ENCODE data around the gene OR2A1.
"Not testable (repeated sequence)": the region's sequence is repeated elsewhere in the genome, so short reads cannot be mapped to it uniquely, and the experiment has no call there.

Gene OR2A1, protein sequence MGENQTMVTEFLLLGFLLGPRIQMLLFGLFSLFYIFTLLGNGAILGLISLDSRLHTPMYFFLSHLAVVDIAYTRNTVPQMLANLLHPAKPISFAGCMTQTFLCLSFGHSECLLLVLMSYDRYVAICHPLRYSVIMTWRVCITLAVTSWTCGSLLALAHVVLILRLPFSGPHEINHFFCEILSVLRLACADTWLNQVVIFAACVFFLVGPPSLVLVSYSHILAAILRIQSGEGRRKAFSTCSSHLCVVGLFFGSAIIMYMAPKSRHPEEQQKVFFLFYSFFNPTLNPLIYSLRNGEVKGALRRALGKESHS

DNA sequence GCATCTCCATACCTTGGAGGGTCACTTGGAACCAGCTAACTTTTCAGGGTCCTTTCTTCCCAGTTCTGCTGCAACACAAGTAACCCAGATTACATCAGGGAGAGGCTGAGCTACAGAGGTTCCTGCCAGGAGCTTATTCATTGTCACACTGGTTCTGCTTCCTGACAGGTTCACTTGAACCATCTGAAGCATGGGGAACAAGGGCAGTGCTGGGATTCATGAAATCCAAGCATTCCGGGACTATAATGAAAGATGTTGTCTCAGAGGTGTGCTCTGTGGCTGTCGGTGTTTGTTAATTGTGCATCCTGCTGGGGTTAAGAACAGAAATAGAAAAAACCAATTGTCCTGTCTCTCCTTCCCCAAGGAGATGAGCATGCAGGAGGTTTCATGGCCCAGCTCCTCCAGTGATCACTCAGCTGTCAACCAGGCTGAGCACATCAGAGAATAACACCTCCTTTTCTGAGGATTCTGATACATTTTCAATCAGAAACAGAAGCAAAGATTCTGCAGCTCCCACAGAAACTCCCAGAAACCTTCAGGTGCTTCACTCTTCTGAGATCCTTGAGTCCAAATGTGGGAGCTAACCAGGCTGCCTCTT, at the start of gene OR2A1:
Gene OR2A1 (plus strand): TSS at position 548 of the 598 bp plus-strand sequence. CDS start 5,706 bp downstream, outside the sequence.
- H3K27ac ChIP-seq; DNase-seq (ENCODE audit: low read depth, low spot score): not testable (repeated sequence)

DNA sequence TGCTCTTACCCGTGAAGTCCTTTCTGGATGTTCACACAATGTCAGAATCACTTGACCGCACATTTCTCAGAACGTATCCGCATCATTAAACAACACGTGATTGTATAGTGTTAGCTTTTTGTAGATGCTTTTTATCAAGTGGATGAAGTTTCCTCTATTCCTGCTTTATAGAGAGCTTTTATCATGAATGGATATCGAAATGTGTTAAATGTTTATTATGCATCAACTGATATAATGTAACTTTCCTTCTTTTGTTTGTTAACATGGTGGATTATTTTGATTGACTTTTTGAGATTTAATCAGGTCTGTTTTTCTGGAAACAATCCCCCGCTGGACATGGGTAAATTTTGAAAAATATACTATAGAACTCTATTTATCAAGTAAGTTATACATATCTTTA, 47.5 kb upstream of the OR2A1 start, which contains the start of gene OR2A7:
Gene OR2A7 (minus strand): TSS at position 101 of the 400 bp plus-strand sequence. CDS start 5,164 bp downstream, outside the sequence.
- H3K27ac ChIP-seq: not testable (repeated sequence)

DNA sequence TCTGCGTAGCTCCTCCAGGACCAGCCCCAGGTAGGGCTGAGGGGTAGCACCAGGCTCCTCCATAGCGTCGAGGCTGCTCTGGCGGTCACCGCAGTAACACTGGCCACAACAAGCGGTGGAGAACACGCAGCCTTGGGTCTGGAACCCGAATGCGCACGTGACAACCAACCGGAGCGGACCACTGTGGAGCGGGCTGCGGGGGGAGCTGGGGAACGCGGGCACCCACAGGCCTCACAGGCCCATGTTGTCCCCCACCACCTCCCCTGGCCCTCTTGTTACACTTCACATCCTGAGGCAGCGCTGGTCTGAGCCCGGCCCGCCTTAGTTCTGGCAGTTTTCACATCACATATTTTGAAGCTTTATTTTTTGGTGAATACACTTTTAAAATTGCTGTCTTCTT, 43.0 kb upstream of the OR2A1 start, which contains the start of gene CTAGE8:
Gene CTAGE8 (minus strand): TSS at position 101 of the 400 bp plus-strand sequence. CDS start 38 bp downstream, at position 63.
- H3K27ac ChIP-seq; DNase-seq (ENCODE audit: low read depth, low spot score): not testable (repeated sequence)

More for the DNA sequence above, 47.5 kb upstream of the OR2A1 start, which contains the start of gene OR2A7:
- DNase-seq (ENCODE audit: low read depth, low spot score): not testable (repeated sequence)

DNA sequence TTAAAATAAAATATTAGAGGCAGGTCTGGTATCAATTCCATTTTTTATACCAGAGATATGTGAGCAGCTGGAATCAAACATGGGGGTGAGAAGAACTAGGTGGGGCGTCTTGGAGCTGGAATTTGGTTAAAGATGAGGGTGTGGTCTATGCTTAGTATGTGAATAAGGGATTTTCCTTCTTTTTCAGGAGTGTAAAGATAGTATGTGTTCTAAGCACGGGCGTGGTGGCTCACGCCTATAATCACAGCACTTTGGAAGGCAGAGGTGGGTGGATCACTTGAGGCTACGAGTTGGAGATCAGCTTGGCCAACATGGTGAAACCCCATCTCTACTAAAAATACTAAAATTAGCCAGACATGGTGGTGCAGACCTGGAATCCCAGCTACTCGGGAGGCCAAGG, 36.9 kb upstream of the OR2A1 start:
- H3K27ac ChIP-seq; DNase-seq (ENCODE audit: low read depth, low spot score): not testable (repeated sequence)

DNA sequence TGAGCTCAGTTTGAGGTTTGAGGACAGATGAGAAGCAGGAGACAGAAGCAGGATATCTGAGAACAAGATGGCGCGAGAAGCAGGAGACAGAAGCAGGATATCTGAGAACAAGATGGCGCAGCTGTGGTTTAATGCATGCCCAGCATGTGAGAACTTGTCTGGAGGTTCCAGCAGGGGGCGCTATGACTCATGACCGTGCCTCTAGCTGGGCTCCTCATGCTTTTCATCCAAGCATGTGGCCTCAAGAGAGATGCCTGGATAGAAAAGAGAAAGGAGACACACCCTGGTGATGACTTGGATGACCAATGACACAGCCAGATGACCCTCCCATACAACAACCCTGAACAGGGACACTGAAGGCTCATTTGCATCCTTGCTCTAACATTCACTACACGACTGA, 32.2 kb upstream of the OR2A1 start:
- DNase-seq (ENCODE audit: low read depth, low spot score); H3K27ac ChIP-seq: not testable (repeated sequence)

DNA sequence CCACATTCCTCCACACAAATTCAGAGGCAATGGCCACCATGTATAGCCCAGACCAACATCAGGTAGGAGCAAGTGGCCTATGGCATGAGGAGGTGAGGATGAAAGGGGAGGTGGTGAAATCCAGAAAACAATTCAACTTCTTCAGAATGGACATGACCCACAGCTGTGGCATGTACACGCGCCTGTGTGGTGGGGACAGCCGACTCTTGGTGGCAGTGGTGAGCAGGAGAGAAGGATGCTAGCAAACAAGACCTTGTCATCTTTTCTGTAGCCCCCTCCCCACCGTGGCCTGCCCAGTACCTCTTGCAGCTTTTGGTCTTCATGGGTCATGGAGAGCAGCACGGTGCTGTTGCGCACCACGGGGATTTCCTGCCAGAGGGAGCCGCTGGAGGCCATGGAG, 30.2 kb upstream of the OR2A1 start:
- H3K27ac ChIP-seq; DNase-seq (ENCODE audit: low read depth, low spot score): not testable (repeated sequence)

DNA sequence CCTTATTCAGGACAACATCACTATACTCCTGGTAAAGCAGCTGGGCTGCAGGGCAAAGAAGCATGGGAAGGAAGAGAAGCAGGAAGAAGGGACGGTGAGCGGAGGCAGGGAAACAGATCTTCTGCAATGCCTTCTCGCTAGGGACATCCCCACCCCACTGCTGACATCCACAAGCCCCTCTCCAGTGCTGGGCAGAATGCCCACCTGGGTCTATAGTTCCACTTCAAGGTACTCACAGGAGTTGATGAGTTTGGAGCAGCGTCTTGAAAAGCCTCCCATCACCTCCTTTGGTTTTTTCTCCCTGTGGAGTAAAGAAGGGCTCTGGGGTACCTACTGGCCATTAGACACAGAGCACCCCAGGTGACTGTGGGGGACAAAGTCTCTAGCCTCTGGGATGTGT, 29.7 kb upstream of the OR2A1 start:
- not testable (repeated sequence) for DNase-seq (ENCODE audit: low read depth, low spot score); H3K27ac ChIP-seq

DNA sequence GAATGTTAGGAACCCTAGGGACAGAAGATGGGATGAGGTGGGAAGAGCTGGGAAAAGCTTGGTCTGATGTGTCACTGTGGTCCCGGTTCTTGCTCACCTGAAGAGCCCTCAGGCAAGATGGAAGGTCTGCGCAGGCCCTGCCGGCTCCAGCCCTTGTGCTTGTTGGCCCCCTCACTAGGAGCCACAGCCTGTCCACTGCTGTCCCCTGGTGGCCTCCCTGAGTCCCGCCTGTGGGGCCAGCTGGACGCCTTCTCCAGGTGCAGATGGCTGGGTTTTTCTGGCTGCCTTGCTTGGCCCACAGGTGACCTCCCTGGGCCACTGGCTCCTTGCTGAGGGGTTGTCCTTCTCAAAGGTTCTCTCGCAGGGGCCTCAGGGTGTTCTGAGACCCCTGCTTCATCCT, 28.5 kb upstream of the OR2A1 start:
- DNase-seq (ENCODE audit: low read depth, low spot score); H3K27ac ChIP-seq: not testable (repeated sequence)

DNA sequence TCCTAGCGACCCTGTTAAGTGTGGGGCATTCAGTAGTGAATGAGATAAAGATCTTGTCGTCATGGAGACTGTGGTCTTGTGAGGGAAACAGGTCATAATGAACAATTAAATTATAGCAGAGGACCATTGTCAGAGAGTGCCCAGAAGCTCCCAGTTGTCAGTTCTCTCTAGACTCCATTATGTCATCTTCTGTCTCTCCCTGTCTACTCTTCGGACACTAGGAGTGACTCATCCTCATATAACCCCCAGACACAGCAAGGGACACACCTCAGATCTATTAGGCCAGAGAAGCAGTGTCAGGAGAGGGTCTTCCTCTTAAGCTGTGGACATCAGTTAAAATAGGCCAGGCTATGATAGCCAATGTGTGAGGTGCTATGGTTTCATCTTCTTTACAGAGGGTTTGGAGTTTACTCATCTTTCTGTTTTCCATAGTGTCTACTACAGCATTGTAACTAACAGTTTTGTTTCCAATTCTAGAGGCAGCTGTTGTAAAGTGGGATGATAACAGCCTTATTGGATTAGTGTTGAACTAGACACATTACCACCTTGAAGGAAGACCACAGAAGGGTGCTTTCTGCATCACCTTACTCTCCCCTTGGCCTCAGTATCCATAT, 24.9 kb upstream of the OR2A1 start:
- not testable (repeated sequence) for DNase-seq (ENCODE audit: low read depth, low spot score); H3K27ac ChIP-seq

DNA sequence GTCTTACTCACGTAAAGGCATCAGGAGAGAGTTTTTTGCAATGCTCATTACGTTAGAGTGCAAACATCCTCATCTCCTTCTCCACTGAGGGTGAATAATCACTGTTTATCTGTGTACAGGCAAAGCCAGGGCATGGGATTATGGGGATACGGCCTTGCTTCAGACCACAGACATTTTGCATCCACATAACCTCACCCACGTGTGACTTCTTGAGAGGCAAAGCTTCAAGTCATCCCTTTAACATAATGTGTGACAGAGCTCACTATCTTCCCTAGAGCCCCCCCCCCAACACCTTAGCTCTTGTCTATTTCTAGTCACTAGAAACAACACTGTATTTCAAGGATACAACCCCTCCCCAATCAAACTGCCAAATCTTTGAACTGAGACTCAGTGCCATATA, 20.6 kb upstream of the OR2A1 start:
- DNase-seq (ENCODE audit: low read depth, low spot score); H3K27ac ChIP-seq: not testable (repeated sequence)

DNA sequence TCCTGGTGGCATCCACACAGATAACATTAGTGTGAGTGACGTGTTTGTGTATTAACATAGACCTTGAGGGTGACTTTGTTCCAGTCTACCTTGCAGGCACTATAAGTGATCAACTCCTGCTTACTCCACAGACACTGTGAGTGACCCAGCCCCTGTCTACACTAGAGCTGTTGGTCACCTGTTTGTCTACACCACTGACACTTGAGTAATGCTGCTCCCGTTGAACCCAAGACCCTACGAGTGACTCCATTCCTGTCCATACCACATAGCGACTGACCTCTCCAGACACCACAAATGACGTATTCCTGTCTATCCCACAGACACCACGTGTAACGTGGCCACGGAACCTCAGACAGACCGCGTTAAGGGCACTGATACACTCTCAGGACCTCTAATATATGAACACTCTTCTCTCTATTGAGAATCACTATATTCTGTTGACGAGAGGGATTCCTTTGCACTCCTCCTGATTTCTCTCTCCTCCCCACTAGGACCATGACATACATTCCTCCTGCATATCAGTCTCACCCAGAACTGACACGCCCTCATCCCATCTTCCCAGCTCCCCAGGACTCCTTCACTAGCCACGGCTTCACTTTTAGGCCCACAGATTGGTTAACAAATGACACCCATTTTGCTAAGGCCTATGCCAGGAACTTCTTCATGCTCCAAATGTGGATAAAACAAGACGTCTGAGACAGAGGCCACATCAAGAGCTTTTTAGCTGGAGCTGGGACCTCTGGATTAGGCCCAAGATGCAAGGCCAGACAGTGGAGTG, 19.6 kb upstream of the OR2A1 start:
- DNase-seq (ENCODE audit: low read depth, low spot score); H3K27ac ChIP-seq: not testable (repeated sequence)

DNA sequence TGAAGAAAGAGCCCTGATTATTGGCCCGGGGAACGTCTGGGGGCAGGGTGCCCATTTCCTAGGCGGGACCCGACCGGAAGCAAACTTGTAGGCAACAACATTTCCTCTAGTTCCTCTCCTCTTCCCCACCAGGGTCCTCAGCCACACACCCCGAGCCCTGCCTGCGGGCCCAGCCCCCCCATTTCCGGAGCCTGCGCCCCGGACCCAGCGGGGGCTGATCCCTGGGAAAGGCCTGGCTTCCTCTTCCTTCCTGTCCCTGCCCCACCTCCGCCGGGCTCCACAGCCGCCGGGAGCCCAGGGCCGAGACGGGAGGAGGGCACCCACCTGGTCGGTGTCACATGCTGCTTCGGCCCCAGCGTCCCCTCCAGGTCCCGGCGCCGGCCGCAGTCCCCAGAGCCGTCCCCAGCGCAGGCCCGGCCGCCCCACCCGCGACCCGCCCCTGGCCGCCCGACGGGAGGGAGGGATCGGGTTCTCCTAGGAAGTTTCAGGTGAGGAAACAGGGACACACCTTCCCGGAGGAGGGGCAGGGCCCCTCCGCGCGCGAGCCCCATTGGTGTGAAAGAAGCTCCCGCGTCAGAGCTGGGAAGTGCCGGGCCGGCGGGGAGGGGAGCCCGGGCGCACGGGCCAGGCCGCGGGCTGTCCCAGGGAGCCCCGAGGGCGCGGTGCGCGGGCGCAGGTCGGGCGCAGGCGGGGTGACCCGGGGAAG, 18.3 kb upstream of the OR2A1 start:
- not testable (repeated sequence) for H3K27ac ChIP-seq; DNase-seq (ENCODE audit: low read depth, low spot score)

DNA sequence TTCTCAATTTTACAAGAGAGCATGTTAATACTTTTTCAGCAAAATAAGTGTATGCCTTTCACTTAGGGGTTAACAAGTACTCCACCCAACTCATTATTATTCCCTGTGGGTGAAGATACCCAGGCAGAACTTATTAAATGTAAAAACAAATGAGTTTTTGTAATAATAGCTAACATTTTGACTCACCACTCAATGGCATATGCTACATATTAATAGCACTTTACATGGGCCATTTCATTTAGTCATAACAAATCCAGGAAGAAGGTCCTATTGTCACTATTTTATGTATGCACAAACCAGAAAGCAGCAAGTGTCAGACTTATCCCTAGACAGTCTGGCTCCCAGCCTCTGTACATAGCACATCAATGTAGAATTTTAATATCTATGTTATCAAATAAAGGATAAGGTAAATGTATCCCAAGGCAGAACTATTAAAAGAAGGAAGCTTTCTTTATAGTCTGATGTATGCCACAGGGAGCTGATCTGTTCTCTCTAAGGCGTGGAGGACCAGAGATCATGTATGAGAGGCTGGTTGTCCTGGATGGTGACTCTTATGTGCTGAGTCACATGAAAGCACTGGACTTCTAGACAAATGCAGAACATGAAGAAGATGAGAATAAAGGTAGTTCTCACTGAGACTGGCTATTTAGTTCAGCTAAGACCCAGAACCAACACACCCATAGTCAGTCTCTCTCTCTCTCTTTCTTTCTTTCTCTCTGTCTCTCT, 9.5 kb upstream of the OR2A1 start:
- H3K27ac ChIP-seq; DNase-seq (ENCODE audit: low read depth, low spot score): not testable (repeated sequence)

DNA sequence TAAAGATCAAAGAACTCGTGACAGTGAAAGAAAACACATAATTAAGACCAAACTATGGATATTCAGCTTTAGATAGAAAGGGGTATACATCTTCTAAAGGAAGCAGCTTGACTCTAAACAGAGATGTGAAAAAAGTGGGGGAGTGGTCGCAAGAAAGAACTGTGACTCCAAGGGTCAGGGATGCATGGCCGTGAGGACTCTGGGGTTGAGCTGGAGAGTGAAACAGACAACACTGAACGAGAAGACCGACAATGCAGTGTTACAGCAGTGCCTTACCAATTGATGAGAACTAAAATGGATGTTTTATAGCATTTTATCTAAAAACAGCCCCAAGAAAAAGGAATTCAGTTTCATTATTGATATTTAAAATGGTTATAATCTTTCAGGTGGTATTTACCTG, 8.6 kb upstream of the OR2A1 start:
- H3K27ac ChIP-seq; DNase-seq (ENCODE audit: low read depth, low spot score): not testable (repeated sequence)

DNA sequence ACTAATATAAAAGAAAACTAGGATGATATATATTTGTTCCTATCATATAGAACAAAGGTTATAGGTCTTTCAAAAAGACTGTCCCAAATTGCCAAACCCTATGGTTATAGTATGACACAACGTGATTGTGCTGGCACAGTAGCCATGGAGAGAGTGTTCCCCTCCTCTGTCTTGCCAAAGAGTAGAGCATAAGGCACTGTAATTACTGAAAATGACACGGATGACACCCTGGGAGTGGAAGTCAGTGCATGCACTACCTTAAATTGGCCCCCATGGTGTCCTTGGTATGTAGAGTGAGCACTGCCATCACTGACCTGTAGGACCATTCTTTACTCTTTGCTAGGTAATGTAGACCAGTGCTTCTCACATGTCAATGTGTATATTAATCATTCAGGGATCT, 7.1 kb upstream of the OR2A1 start:
- H3K27ac ChIP-seq; DNase-seq (ENCODE audit: low read depth, low spot score): not testable (repeated sequence)

DNA sequence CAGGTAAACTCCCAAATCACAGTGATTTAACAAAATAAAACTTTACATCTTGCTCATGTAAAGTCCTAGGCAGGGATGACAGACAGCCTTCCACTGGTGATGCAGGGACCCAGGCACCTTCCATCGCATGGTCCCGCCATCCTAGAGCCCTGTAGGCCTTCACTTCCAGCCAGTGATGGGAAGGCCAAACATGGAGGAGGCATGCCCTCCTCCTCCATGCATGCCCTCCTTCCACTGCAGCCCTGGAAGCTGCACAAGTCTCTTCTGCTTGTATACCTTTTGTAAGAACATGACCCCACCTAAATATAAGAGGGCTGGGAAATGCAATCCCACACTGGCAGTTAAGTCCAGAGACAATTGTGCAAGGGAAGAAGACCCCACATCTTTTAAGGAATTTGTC, 2.5 kb upstream of the OR2A1 start:
- not testable (repeated sequence) for H3K27ac ChIP-seq; DNase-seq (ENCODE audit: low read depth, low spot score)

DNA sequence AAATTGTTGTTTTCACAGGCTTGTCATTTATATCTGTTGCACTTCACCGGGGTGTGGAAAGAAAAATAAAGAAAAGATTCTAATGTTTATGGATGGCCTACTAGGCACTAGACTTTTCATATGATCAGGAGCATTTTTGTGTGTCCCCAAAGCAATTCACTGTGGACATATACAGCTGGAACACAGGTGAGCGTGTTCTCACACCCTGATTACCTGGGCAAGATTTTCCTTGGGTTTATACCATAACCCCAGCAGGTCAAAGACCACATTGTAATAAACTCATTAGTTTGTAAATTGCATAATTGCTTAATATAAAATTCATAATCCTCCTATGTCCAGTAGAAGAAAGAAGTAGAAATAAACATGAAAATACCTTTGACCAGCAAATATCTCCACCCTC, 1.0 kb upstream of the OR2A1 start:
- not testable (repeated sequence) for H3K27ac ChIP-seq; DNase-seq (ENCODE audit: low read depth, low spot score)

DNA sequence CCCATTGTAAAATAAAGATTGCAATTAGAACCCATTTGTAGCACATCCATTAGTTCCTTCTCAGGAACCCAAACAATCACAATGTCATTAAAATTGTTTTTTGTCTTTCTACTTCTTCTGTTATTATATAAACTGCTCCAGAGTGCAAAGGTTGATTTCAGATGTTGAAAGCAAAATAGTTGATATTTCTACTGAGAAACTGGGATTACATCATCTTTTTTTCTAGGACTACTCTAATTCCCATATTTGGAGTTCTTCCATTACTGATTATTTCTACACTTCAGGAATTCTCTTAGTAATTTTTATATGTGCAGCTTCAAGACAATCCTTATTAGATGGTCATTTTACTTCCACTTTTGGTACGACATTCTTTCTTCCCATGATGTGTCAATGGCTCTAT, 5.3 kb downstream of the OR2A1 start:
- not testable (repeated sequence) for H3K27ac ChIP-seq; DNase-seq (ENCODE audit: low read depth, low spot score)

DNA sequence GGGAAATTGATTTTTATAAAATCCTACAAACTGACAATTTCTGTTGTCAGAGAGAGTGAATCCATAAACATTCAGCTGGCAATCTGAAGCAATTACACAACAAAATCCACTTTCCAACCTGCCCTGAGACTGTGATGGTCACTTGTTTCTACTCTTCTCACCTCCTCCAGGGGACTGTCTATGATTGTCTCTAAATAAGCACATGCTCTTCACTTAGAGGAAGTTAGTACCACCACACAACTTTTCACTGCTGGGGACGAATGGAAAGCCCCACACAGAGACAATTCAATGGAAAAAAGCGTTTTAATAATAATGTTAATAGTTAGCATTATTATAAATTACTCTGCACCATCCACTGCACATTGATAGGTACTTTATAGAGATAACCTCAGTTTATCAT, 7.3 kb downstream of the OR2A1 start:
- not testable (repeated sequence) for H3K27ac ChIP-seq; DNase-seq (ENCODE audit: low read depth, low spot score)

Data from epithelial cell of prostate (primary cell).